ENCODE data around the gene DENND2C.

Gene DENND2C

DNA sequence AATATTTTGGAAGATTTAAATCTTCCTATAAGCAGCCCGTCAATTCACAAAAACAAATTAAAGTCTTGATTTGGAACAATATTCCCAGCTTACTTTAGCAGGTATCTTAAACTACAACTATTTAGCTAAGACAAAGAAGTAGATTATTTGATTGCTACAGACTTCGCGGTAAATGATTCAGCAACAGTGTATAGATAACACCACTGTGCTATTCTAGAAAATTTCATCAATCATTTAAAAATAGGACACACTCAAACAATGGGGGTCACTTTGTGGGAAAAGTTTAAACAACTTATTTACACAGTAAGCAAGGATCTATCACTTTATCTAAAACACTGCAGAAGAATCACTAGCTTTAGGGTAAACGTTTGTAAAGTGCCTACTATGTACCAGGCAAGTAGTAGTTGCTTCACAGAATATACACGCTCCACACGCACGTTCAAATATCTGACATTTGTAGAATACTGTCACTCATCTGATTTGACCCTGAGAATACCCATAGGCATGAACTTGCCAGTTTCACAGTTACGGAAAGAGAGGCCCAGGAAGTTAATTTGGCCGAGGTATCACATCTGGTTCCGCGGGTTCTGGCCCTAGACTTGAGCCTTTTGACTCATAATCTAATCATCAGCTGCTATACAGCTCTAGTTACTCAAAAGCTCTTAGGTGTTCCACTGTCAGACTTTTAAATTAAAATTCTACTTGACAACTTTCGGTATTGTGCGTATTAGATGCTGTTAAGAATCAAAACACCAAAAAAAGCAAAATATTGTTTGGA, 876 bp downstream of the DENND2C start:
- Histone ChIP-seq H2AFZ (ENCODE audit: low read depth, low read length) (peak overlapping the region; percentile 57), H3K4me3 (ENCODE audit: low read length) (peak overlapping the region; percentile 51), H3K27me3 (ENCODE audit: insufficient read depth, low read length) (peaks cover 38% of the 10 kb centered on the region), H3K4me1 (ENCODE audit: insufficient read depth, low read length) (no peaks in the 10 kb centered on the region), H3K36me3 (ENCODE audit: insufficient read depth, low read length) (no peaks in the 10 kb centered on the region), H3K9me3 (ENCODE audit: low read length) (no peaks in the 10 kb centered on the region)

DNA sequence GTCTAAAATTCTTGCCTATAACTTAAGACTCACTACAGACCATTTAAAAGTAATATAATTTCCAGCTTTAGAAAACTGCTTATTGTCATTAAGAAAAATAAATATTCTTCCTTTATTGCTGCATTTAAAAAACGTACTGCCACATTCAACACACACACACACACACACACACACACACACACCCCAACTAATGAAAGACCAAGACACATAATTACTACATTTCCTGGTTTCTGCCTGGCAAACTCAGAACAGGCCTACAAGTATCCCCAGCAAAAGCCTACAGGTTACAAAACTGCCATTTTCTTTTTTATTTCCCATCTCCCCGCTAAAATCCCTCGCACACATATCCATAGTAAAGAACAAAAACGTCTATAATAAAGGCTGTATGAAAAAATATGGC, 1.5 kb downstream of the DENND2C start:
- Histone ChIP-seq H3K27me3 (ENCODE audit: insufficient read depth, low read length) (peaks cover 38% of the 10 kb centered on the region), H3K36me3 (ENCODE audit: insufficient read depth, low read length) (no peaks in the 10 kb centered on the region), H3K4me3 (ENCODE audit: low read length) (no peak overlapping the region), H2AFZ (ENCODE audit: low read depth, low read length) (no peak overlapping the region), H3K4me1 (ENCODE audit: insufficient read depth, low read length) (no peaks in the 10 kb centered on the region), H3K9me3 (ENCODE audit: low read length) (no peaks in the 10 kb centered on the region)

DNA sequence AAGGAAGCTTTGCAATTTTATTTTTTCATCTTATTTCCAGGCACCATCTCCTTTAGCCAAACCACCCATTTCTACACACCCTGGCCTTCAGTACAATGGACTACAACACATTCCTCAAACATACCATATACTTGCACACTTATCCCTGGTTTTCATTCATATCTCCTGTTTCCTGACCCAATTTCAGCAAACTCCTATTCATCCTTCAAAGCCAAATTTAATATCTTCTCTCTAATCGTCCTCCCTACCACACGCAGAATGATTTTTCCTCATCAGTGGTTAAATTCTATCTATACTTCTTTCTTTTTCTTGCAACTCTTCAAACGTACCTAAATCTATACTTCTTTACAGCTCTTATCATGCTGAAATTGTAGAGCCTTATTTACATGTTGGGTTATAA, 2.9 kb downstream of the DENND2C start:
- no peaks in the 10 kb centered on the region for H3K36me3 ChIP-seq (ENCODE audit: insufficient read depth, low read length)
- no peaks in the 10 kb centered on the region for H3K9me3 ChIP-seq (ENCODE audit: low read length)
- H3K4me3 ChIP-seq (ENCODE audit: low read length), result no peak overlapping the region
- H3K4me1 ChIP-seq (ENCODE audit: insufficient read depth, low read length), result no peaks in the 10 kb centered on the region
- H2AFZ ChIP-seq (ENCODE audit: low read depth, low read length), result no peak overlapping the region
- peaks cover 38% of the 10 kb centered on the region for H3K27me3 ChIP-seq (ENCODE audit: insufficient read depth, low read length)

DNA sequence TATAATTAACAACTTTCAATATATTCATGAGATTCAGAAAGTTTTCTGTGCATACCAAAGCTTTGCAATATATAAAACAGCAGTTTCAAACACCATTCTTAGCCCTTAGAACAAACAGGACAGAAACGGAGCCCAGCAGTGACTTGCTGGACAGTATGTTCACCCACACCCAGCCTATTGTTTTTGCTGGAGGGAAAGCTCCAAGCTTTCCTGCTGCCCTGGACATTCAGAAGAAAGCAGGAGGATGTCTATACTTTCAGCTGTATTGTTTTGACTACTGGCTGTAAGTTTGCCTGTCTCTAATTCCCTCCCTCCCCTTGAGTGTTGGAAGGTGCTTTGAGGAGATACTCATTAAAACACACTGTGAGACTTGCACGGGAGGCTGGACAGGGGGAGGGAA, 9.6 kb downstream of the DENND2C start:
- Histone ChIP-seq H3K27me3 (ENCODE audit: insufficient read depth, low read length) (peaks cover 2% of the 10 kb centered on the region), H3K4me3 (ENCODE audit: low read length) (no peak overlapping the region)

DNA sequence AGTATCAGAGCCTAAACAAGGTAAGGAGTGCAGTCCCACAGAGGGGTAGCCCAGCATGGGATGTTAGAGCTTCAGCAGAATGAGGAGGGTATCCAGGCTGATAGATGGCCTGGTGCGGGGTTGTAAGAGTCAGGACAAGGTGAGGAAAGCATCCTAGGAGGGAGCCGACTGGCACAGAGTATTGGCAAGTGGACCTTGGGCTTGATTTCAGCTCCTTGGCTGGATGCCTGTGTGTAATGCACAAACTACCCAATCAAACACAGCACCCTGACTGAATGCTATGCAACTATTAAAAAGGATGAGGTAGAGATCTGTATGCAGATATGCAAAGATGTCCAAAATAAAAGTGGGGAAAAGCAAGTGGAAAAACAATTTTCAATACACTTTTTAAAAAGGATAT, 18.0 kb downstream of the DENND2C start:
- H3K4me1 ChIP-seq (ENCODE audit: insufficient read depth, low read length), result no peaks in the 10 kb centered on the region
- peaks cover 2% of the 10 kb centered on the region for H3K27me3 ChIP-seq (ENCODE audit: insufficient read depth, low read length)
- H3K36me3 ChIP-seq (ENCODE audit: insufficient read depth, low read length), result no peaks in the 10 kb centered on the region
- no peak overlapping the region for H3K4me3 ChIP-seq (ENCODE audit: low read length)
- H2AFZ ChIP-seq (ENCODE audit: low read depth, low read length), result no peak overlapping the region
- no peaks in the 10 kb centered on the region for H3K9me3 ChIP-seq (ENCODE audit: low read length)

More for the DNA sequence above, 9.6 kb downstream of the DENND2C start:
- no peaks in the 10 kb centered on the region for H3K4me1 ChIP-seq (ENCODE audit: insufficient read depth, low read length)
- no peaks in the 10 kb centered on the region for H3K36me3 ChIP-seq (ENCODE audit: insufficient read depth, low read length)
- no peaks in the 10 kb centered on the region for H3K9me3 ChIP-seq (ENCODE audit: low read length)
- no peak overlapping the region for H2AFZ ChIP-seq (ENCODE audit: low read depth, low read length)

DNA sequence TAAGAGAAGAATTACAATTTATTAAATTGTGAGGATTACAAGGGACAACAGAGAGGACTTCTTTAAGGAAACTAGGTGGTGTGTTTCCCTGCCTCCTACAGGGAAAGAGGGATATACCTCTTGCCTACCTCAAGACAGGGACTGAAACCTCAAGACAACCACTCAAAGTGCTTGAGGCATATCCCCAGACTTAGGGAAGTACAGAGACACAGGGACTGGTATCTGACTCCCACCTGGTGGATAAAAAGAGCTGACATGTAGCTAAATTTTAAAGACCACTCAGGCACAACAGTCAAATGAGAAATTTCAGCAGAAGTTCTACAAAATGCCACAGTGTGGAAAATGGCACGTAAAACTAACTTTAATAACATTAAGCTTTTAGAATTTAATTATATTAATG, 21.3 kb downstream of the DENND2C start:
- Histone ChIP-seq H3K27me3 (ENCODE audit: insufficient read depth, low read length) (no peaks in the 10 kb centered on the region), H3K4me3 (ENCODE audit: low read length) (no peak overlapping the region), H3K36me3 (ENCODE audit: insufficient read depth, low read length) (no peaks in the 10 kb centered on the region), H2AFZ (ENCODE audit: low read depth, low read length) (no peak overlapping the region), H3K4me1 (ENCODE audit: insufficient read depth, low read length) (no peaks in the 10 kb centered on the region), H3K9me3 (ENCODE audit: low read length) (no peaks in the 10 kb centered on the region)

DNA sequence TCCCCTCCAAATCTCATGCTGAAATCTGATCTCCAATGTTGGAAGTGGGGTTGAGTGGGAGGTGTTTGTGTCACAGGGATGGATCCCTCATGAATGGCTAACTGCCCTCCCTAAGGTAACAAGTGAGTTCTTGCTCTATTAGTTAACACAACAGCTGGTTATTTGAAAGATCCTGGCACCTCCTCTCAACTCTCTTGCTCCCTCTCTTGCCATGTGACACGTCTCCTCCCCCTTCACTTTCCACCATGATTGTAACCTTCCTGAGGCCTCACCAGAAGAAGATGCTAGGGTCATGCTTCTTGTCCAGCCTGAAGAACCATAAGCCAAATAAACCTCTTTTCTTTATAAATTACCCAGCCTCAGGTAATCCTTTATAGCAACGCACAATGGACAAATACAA, 28.5 kb downstream of the DENND2C start:
- Histone ChIP-seq H2AFZ (ENCODE audit: low read depth, low read length) (no peak overlapping the region), H3K4me1 (ENCODE audit: insufficient read depth, low read length) (no peaks in the 10 kb centered on the region), H3K36me3 (ENCODE audit: insufficient read depth, low read length) (no peaks in the 10 kb centered on the region), H3K27me3 (ENCODE audit: insufficient read depth, low read length) (no peaks in the 10 kb centered on the region), H3K9me3 (ENCODE audit: low read length) (no peaks in the 10 kb centered on the region), H3K4me3 (ENCODE audit: low read length) (no peak overlapping the region)

DNA sequence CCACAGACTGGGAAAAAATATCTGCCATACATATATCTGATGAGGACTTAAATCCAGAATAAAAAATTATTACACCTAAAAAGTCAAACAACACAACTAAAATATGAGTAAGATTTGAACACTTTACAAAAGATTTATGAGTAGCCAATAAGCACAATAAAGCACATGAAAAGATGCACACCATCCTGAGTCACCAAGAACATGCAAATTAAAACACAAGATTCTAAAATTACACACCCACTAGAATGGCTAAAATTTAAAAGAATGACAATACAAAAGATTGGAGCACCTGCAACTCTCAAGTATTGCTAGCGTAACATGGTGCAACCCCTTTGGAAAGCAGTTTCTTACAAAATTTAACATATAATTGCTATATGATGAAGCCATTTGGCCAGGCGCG, 30.9 kb downstream of the DENND2C start:
- Histone ChIP-seq H3K4me1 (ENCODE audit: insufficient read depth, low read length) (no peaks in the 10 kb centered on the region), H3K36me3 (ENCODE audit: insufficient read depth, low read length) (no peaks in the 10 kb centered on the region), H3K9me3 (ENCODE audit: low read length) (no peaks in the 10 kb centered on the region), H2AFZ (ENCODE audit: low read depth, low read length) (no peak overlapping the region), H3K27me3 (ENCODE audit: insufficient read depth, low read length) (no peaks in the 10 kb centered on the region), H3K4me3 (ENCODE audit: low read length) (no peak overlapping the region)

DNA sequence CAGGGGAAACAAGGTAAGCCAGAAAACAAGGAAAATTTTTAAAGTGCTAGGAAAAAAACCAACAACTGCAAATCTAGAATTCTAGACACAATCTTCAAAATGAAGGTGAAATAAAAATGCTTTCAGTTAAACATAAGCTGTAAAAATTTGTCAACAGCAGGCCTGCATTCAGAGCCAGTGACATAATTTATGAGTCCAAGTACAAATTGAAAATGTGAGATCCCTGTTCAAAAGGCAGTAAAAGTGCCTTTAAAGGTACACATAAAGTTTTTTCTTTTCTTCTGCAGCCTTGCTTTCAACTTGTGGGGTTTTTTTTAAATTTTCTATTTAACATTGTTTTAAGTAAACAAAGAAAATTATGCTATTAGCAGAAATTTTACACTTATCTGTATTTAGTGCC, 37.4 kb downstream of the DENND2C start:
- no peak overlapping the region for H2AFZ ChIP-seq (ENCODE audit: low read depth, low read length)
- no peaks in the 10 kb centered on the region for H3K9me3 ChIP-seq (ENCODE audit: low read length)
- no peaks in the 10 kb centered on the region for H3K36me3 ChIP-seq (ENCODE audit: insufficient read depth, low read length)
- H3K4me1 ChIP-seq (ENCODE audit: insufficient read depth, low read length), result no peaks in the 10 kb centered on the region
- no peaks in the 10 kb centered on the region for H3K27me3 ChIP-seq (ENCODE audit: insufficient read depth, low read length)
- H3K4me3 ChIP-seq (ENCODE audit: low read length), result no peak overlapping the region

DNA sequence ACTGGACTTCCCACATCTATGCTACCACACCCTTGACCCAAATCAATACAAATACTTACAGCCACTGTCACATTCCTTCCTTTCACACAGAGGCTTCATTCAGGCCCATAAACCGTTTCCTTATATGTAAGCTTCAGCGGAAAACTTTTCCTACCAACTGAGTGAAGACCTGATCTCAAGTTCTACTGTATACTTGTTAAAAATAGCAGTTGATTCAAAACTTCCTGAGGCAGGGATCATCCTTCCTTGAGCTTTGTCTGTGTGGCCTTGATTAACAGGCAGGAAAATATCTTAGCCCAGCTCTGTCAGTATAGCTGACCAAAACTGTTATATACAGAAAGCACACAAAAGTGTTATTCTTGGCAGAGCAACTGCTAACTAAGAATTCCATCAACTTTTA, 42.7 kb downstream of the DENND2C start:
- Histone ChIP-seq H3K4me1 (ENCODE audit: insufficient read depth, low read length) (no peaks in the 10 kb centered on the region), H2AFZ (ENCODE audit: low read depth, low read length) (no peak overlapping the region), H3K4me3 (ENCODE audit: low read length) (no peak overlapping the region), H3K27me3 (ENCODE audit: insufficient read depth, low read length) (no peaks in the 10 kb centered on the region), H3K36me3 (ENCODE audit: insufficient read depth, low read length) (no peaks in the 10 kb centered on the region), H3K9me3 (ENCODE audit: low read length) (no peaks in the 10 kb centered on the region)

DNA sequence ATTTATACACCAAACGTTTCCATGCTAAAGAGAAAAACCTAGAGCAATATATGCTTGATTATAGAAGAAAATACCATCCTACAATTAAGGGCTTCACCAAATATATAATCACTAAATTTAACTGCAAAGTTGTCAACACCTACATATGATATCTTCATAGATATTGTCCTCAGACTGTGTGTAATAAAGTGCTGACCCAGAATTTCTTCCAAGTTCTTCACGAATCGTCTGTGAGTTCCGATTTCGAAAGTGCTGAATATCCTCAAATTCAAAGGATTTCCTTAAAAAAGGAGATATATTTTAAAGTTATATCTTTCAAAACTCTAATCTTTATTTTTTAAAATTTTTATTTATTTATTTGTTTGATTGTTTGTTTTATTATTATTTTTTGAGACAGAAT, 46.5 kb downstream of the DENND2C start:
- H3K9me3 ChIP-seq (ENCODE audit: low read length), result no peaks in the 10 kb centered on the region
- no peak overlapping the region for H3K4me3 ChIP-seq (ENCODE audit: low read length)
- no peaks in the 10 kb centered on the region for H3K36me3 ChIP-seq (ENCODE audit: insufficient read depth, low read length)
- no peak overlapping the region for H2AFZ ChIP-seq (ENCODE audit: low read depth, low read length)
- H3K4me1 ChIP-seq (ENCODE audit: insufficient read depth, low read length), result no peaks in the 10 kb centered on the region
- peaks cover 4% of the 10 kb centered on the region for H3K27me3 ChIP-seq (ENCODE audit: insufficient read depth, low read length)

DNA sequence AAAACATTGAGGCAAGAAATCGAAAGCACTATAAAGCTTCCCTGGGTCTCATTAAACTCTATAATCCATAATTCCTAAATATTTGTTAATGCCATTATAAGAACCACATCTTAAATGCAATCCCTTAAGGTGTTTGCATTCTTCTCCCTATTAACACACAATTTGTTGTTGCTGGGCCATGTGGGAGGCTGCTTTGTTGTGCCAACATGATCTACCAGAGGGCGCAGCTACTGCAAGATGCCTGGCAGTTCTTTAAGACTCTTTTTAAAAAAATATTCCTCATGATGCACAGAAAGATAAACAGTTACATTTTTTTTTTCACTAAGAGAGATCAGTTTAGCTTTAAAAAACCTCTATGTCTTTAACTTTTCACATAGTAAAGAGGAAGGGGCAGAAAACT, 49.4 kb downstream of the DENND2C start:
- no peak overlapping the region for H3K4me3 ChIP-seq (ENCODE audit: low read length)
- H2AFZ ChIP-seq (ENCODE audit: low read depth, low read length), result no peak overlapping the region
- no peaks in the 10 kb centered on the region for H3K9me3 ChIP-seq (ENCODE audit: low read length)
- peaks cover 4% of the 10 kb centered on the region for H3K27me3 ChIP-seq (ENCODE audit: insufficient read depth, low read length)
- H3K4me1 ChIP-seq (ENCODE audit: insufficient read depth, low read length), result no peaks in the 10 kb centered on the region
- H3K36me3 ChIP-seq (ENCODE audit: insufficient read depth, low read length), result no peaks in the 10 kb centered on the region

DNA sequence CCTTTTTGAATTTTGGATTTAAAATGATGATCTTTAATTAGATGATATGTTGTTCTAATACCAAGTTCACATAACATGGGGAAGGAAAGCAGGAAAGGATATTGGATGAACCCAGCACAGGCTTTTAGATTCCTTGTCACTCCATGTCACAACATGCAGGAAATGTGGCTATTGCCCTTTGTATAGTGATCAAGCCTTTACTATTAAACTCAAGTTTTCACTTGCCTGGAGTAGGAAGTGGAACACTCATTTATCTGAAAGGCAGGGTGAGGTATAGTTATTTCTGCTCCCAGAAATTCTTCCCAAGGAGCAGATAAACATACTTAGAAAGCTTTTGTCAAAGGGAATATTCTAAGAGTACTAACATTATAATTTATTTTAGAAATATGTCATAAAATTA, 51.2 kb downstream of the DENND2C start:
- Histone ChIP-seq H2AFZ (ENCODE audit: low read depth, low read length) (no peak overlapping the region), H3K9me3 (ENCODE audit: low read length) (no peaks in the 10 kb centered on the region), H3K4me3 (ENCODE audit: low read length) (no peak overlapping the region), H3K4me1 (ENCODE audit: insufficient read depth, low read length) (no peaks in the 10 kb centered on the region), H3K27me3 (ENCODE audit: insufficient read depth, low read length) (peaks cover 4% of the 10 kb centered on the region), H3K36me3 (ENCODE audit: insufficient read depth, low read length) (no peaks in the 10 kb centered on the region)

Data from neuron (in vitro differentiated cells).